Mucosa of descending colon (tissue), 3 donors: ENCODE data around the gene PSMB10. TPM values are rescaled to one million over a fixed set of nuclear protein-coding genes. Genes with fewer than 3 reads are reported as not detected.
"Not testable (repeated sequence)": the region's sequence is repeated elsewhere in the genome, so short reads cannot be mapped to it uniquely, and the experiment has no call there.

Experiments used
- ATAC-seq: fragments of 200-7000 bp; cut with Tn5 transposase; one replicate; pipeline ENCODE4 v1.9.1; 2020; ENCODE audit warnings: mild to moderate bottlenecking, moderate library complexity
- DNase-seq, 3 donors: peaks; one replicate each; pipeline ENCODE4 v3.0.0-alpha.2; 2020
- H3K36me3 ChIP-seq: fragments of 200-600 bp; one replicate; pipeline ENCODE4 v1.8.0; 2021; ENCODE audit warnings: low read depth, mild to moderate bottlenecking
- H3K4me1 ChIP-seq: fragments of 200-600 bp; one replicate; pipeline ENCODE4 v1.8.0; 2021; ENCODE audit warnings: low read depth, mild to moderate bottlenecking
- H3K4me3 ChIP-seq: fragments of 200-600 bp; one replicate; pipeline ENCODE4 v1.8.0; 2021; ENCODE audit warnings: mild to moderate bottlenecking
- H3K9me3 ChIP-seq: fragments of 200-600 bp; one replicate; pipeline ENCODE4 v1.8.0; 2021; ENCODE audit warnings: mild to moderate bottlenecking
- CTCF ChIP-seq: fragments of 200-600 bp; IDR thresholded peaks from one replicate; pipeline ENCODE4 v1.8.0; 2022; ENCODE audit warnings: antibody characterized with exemption, mild to moderate bottlenecking
- intact Hi-C, 2 donors: fragments of 100-400 bp; cut with DNase I in 1 of 2; cut with micrococcal nuclease in 1 of 2; formaldehyde crosslinking; loops; one replicate each; pipeline versions ENCODE4 v1.11.0 to v1.11.1; 2022; cut with DNase I, micrococcal nuclease
- total RNA-seq, 3 donors: library from RNA; stranded (reverse); fragmentation: NEBNext Ultra II Directional in 2 of 3; extraction: Animal tissue kit (Norgen Biotek cat#: 25700) in 2 of 3; gene quantifications; one replicate each; pipeline versions ENCODE4 v1.2.1 to v1.2.4, GENCODE V29; 2021 to 2023
- donor health status: DM: no; HTN: no; CAD: no; lungs with moderate emphysema.
- donor health status: DM: no; HTN: no; CAD: no.
- donor health status: DM: no; HTN: yes; CAD: no.

Gene PSMB10
- total RNA-seq, 3 donors from 2014 or later, result 96.9 to 175 (median 139) TPM

- Histone ChIP-seq H3K9me3 (no peaks in the 10 kb centered on the region), H3K4me1 (peaks cover 8% of the 10 kb centered on the region), H3K36me3 (no peaks in the 10 kb centered on the region), H3K4me3 (no peak overlapping the region)
- no peak for TF ChIP-seq CTCF
- ATAC-seq, result peak; percentile 3
- peak in 1 of 3 donors; percentile 57 for DNase-seq
- intact Hi-C loops, result no loop called here
Observed at GRCh38 chr16:67942510-67943255, 6.0 kb upstream of the PSMB10 start.

GRCh38 chr16:67942200-67942509 is 5.5 kb upstream of the PSMB10 start:
- no peaks in the 10 kb centered on the region for H3K9me3 ChIP-seq
- DNase-seq (peak in 1 of 3 donors; percentile 43), ATAC-seq (peak; percentile 65)
- H3K4me1 ChIP-seq, result peaks cover 12% of the 10 kb centered on the region
- intact Hi-C loops, result no loop called here
- TF ChIP-seq CTCF, result peak; percentile 60
- H3K4me3 ChIP-seq, result no peak overlapping the region
- no peaks in the 10 kb centered on the region for H3K36me3 ChIP-seq

- H3K9me3 ChIP-seq, result no peaks in the 10 kb centered on the region
- DNase-seq, result no peak
- ATAC-seq, result no peak
- intact Hi-C loops, result no loop called here
- H3K4me3 ChIP-seq, result no peak overlapping the region
- H3K4me1 ChIP-seq, result peaks cover 15% of the 10 kb centered on the region
- H3K36me3 ChIP-seq, result no peaks in the 10 kb centered on the region
- TF ChIP-seq CTCF, result no peak
Observed at GRCh38 chr16:67941469-67942199, 5.0 kb upstream of the PSMB10 start.

- H3K4me1 ChIP-seq, result peaks cover 15% of the 10 kb centered on the region
- no peaks in the 10 kb centered on the region for H3K36me3 ChIP-seq
- no peak overlapping the region for H3K4me3 ChIP-seq
- DNase-seq (no peak), ATAC-seq (no peak)
- intact Hi-C loops, result no loop called here
- no peak for TF ChIP-seq CTCF
- no peaks in the 10 kb centered on the region for H3K9me3 ChIP-seq
Observed at GRCh38 chr16:67940446-67941089, 3.9 kb upstream of the PSMB10 start.

GRCh38 chr16:67939507-67940445 is 3.1 kb upstream of the PSMB10 start:
- Histone ChIP-seq H3K9me3 (no peaks in the 10 kb centered on the region), H3K4me3 (no peak overlapping the region), H3K4me1 (peaks cover 21% of the 10 kb centered on the region), H3K36me3 (no peaks in the 10 kb centered on the region)
- intact Hi-C loops, result loop anchor here in 1 of 2 donors (10.0 kb wide), 1 partner anchor 55 kb away; the partner anchor contains the start of gene NRN1L
- peak; percentile 73 to 83 (median 80) for DNase-seq
- no peak for ATAC-seq
- no peak for TF ChIP-seq CTCF

GRCh38 chr16:67937713-67938112 is 1.1 kb upstream of the PSMB10 start:
- not testable (repeated sequence) for H3K36me3 ChIP-seq, ATAC-seq, DNase-seq, H3K9me3 ChIP-seq, H3K4me3 ChIP-seq
- intact Hi-C loops, result loop anchor here in 1 of 2 donors (10.0 kb wide), 1 partner anchor 53 kb away; the partner anchor contains the start of gene NRN1L
- peaks cover 22% of the 10 kb centered on the region for H3K4me1 ChIP-seq
